ENCODE data around the gene CCNF.

DNA sequence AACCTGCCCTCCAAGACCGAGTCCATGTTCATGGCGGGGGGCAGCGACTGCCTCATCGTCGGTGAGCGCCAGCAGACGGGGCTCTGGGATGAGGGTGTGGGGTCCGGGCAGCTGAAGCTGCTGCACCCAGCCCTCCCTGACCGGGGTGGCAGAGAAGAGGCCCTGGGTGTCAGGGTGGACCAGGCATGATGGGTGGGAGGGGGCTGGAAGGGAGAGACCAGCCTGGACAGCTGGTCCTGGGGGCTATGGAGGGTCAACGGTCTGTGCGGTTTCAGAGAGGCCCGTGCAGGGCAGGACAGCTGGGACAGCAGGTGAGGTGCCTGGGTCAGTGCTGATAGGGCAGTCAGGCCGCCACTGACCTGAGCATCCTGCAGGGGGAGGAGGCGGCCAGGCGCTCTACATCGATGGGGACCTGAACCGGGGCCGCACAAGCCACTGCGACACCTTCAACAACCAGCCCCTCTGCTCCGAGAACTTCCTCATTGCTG lies 71.2 kb downstream of the CCNF start:
- TF ChIP-seq, protein P1, sequence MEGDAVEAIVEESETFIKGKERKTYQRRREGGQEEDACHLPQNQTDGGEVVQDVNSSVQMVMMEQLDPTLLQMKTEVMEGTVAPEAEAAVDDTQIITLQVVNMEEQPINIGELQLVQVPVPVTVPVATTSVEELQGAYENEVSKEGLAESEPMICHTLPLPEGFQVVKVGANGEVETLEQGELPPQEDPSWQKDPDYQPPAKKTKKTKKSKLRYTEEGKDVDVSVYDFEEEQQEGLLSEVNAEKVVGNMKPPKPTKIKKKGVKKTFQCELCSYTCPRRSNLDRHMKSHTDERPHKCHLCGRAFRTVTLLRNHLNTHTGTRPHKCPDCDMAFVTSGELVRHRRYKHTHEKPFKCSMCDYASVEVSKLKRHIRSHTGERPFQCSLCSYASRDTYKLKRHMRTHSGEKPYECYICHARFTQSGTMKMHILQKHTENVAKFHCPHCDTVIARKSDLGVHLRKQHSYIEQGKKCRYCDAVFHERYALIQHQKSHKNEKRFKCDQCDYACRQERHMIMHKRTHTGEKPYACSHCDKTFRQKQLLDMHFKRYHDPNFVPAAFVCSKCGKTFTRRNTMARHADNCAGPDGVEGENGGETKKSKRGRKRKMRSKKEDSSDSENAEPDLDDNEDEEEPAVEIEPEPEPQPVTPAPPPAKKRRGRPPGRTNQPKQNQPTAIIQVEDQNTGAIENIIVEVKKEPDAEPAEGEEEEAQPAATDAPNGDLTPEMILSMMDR (IDR thresholded peaks at IDR 0.05; ENCODE audit: low read length): no peak
- no peak for TF ChIP-seq EZH2 (IDR thresholded peaks at IDR 0.05; ENCODE audit: borderline replicate concordance, low read length)
